K562 (cell line): ENCODE results near the gene SLC7A8. TPM values are rescaled to one million over a fixed set of nuclear protein-coding genes. Genes with fewer than 3 reads are reported as not detected.

Experiments used
- ATAC-seq: fragments of 200-7000 bp; cut with Tn5 transposase; 3 replicates; pipeline ENCODE4 v1.9.1; 2020; ENCODE audit warnings: moderate library complexity
- BruUV-seq: library from RNA; stranded (reverse); fragments of 400-500 nt; replicated peaks from 2 replicates; lab custom pipeline; 2021; lab: Mats Ljungman, UMichigan
- CTCF ChIA-PET: fragments of 300-600 bp; formaldehyde crosslinking; extraction: SDS; loops from one replicate; lab custom pipeline; 2021; ENCODE audit warnings: low intra/inter-chr PET ratio; lab: Yijun Ruan, JAX
- POLR2A ChIA-PET: fragments of 300-600, 350-650 bp; sonication (Branson Sonifier 250); formaldehyde crosslinking; extraction: SDS; loops from one replicate; lab custom pipeline; 2021; ENCODE audit warnings: antibody characterized with exemption, inconsistent platforms; lab: Yijun Ruan, JAX
- DNase-seq, 4 experiments: peaks; one replicate each; pipeline versions ENCODE4 v3.0.0 to v3.0.0-alpha.2; 2011 to 2018; ENCODE audit warnings: low spot score in 3 of 4, mixed read lengths in 3 of 4; ENCODE audit errors: extremely low read depth in 1 of 4
- FAIRE-seq: peaks from 2 replicates; lab custom pipeline; 2011; peaks lifted over from hg19 to GRCh38; lab: Jason Lieb, UNC
- H2AFZ ChIP-seq: 2 replicates; pipeline ENCODE4 v1.6.0; 2011; ENCODE audit warnings: low read depth, low read length, control low read depth, inconsistent platforms
- H3K27ac ChIP-seq: fragments of 200-600 bp; 3 replicates; pipeline ENCODE4 v1.8.0; 2011; ENCODE audit warnings: low read depth, mild to moderate bottlenecking, control low read depth, inconsistent platforms, low read length, moderate library complexity, mixed read lengths; ENCODE audit errors: extremely low read depth
- H3K27me3 ChIP-seq, 2 experiments: fragments of 300-600 bp in 1 of 2; 2 replicates in 1 of 2; 3 replicates in 1 of 2; pipeline versions ENCODE4 v1.6.0 to v1.8.0; 2011; ENCODE audit warnings: inconsistent platforms in 2 of 2, low read length in 2 of 2, mild to moderate bottlenecking in 1 of 2, mixed read lengths in 1 of 2, moderate library complexity in 1 of 2; ENCODE audit not compliant: control insufficient read depth in 2 of 2, insufficient read depth in 2 of 2
- H3K36me3 ChIP-seq: fragments of 300-600 bp; 3 replicates; pipeline ENCODE4 v1.8.0; 2011; ENCODE audit warnings: mild to moderate bottlenecking, low read length, inconsistent platforms; ENCODE audit not compliant: control insufficient read depth, insufficient read depth
- H3K4me1 ChIP-seq, 2 experiments: fragments of 200-600 bp in 1 of 2; replicated peaks in 1 of 2; 2 replicates in 1 of 2; 3 replicates in 1 of 2; pipeline versions ENCODE4 v1.5.1 to v1.8.0; 2011; ENCODE audit warnings: inconsistent platforms in 2 of 2, low read length in 2 of 2, mild to moderate bottlenecking in 1 of 2, mixed read lengths in 1 of 2, moderate library complexity in 1 of 2; ENCODE audit not compliant: control insufficient read depth in 2 of 2, insufficient read depth in 2 of 2
- H3K4me2 ChIP-seq: 2 replicates; pipeline ENCODE4 v1.6.1; 2011; ENCODE audit warnings: low read length, control low read depth, inconsistent platforms, mixed read lengths; ENCODE audit not compliant: insufficient read depth
- H3K4me3 ChIP-seq: fragments of 200-600 bp; sonication (generic), shearing (Covaris generic); 2 replicates; pipeline ENCODE4 v1.5.1; 2016; ENCODE audit warnings: control low read depth, inconsistent platforms
- H3K79me2 ChIP-seq: fragments of 200-600 bp; 3 replicates; pipeline ENCODE4 v1.8.0; 2011; ENCODE audit warnings: low read length, inconsistent platforms; ENCODE audit not compliant: control insufficient read depth, insufficient read depth
- H3K9ac ChIP-seq, 2 experiments: 2 replicates each; pipeline versions ENCODE4 v1.6.0 to v1.6.1; 2011; ENCODE audit warnings: low read depth in 2 of 2, low read length in 2 of 2, control low read depth in 1 of 2, inconsistent platforms in 1 of 2, mild to moderate bottlenecking in 1 of 2, mixed read lengths in 1 of 2; ENCODE audit not compliant: insufficient read depth in 1 of 2
- H3K9me1 ChIP-seq: one replicate; pipeline ENCODE4 v1.6.0; 2011; ENCODE audit warnings: inconsistent platforms, mild to moderate bottlenecking, low read length, moderate library complexity; ENCODE audit not compliant: control insufficient read depth, insufficient read depth
- H3K9me3 ChIP-seq: replicated peaks from 2 replicates; pipeline ENCODE4 v1.5.1; 2011; ENCODE audit warnings: low read depth, low read length, inconsistent platforms; ENCODE audit not compliant: control insufficient read depth, insufficient read depth
- H4K20me1 ChIP-seq: replicated peaks from 2 replicates; pipeline ENCODE4 v1.6.1; 2011; ENCODE audit warnings: low read length, inconsistent platforms, mixed read lengths; ENCODE audit not compliant: control insufficient read depth, insufficient read depth
- E2F8 ChIP-seq: fragments of 450-650 bp; IDR thresholded peaks from 2 replicates; pipeline ENCODE4 v1.7.1; 2018; ENCODE audit warnings: mild to moderate bottlenecking, low read depth; ENCODE audit not compliant: partially characterized antibody
- GATAD2A ChIP-seq: fragments of 450-650 bp; IDR thresholded peaks from 2 replicates; pipeline ENCODE4 v1.6.1; 2017
- NR2C2 ChIP-seq, 2 experiments: fragments of 200-800 bp in 1 of 2; sonication (Bioruptor generic) in 1 of 2; sonication (generic) in 1 of 2; formaldehyde crosslinking in 1 of 2; IDR thresholded peaks; 2 replicates each; pipeline versions ENCODE4 v1.6.1 to v1.8.0; 2016 to 2022; ENCODE audit warnings: mild to moderate bottlenecking in 1 of 2, missing compliant biosample characterization in 1 of 2, missing genetic modification characterization in 1 of 2, missing genetic modification reagents in 1 of 2
- PHF20 ChIP-seq: fragments of 450-650 bp; IDR thresholded peaks from 2 replicates; pipeline ENCODE4 v1.6.1; 2018; ENCODE audit not compliant: partially characterized antibody
- ZFP1 ChIP-seq: fragments of 450-650 bp; formaldehyde crosslinking; IDR thresholded peaks from 2 replicates; pipeline ENCODE4 v1.4.0; 2020; ENCODE audit warnings: mild to moderate bottlenecking, mixed read lengths
- ZFP30 ChIP-seq: fragments of 250-450 bp; sonication (Bioruptor Pico); IDR thresholded peaks from 2 replicates; pipeline ENCODE4 v1.8.0; 2022; ENCODE audit warnings: moderate library complexity, mild to moderate bottlenecking, inconsistent platforms, borderline replicate concordance
- WGBS: fragments of 100-300 bp; shearing (Covaris generic); methylation state at CpG from one replicate; pipeline ENCODE4 v1.1.6; 2016; ENCODE audit warnings: low coverage, mixed read lengths; ENCODE audit not compliant: insufficient coverage; ENCODE audit errors: missing lambda C conversion rate; 5-methylcytosine and 5-hydroxymethylcytosine counted together
- in situ Hi-C: fragments of 300-500 bp; cut with MboI; formaldehyde crosslinking; loops from 4 replicates; pipeline ENCODE4 v1.15.0; 2018; ENCODE audit warnings: inconsistent platforms, mixed read lengths
- intact Hi-C: fragments of 100-400 bp; cut with micrococcal nuclease; formaldehyde crosslinking; loops from 2 replicates; pipeline ENCODE4 v1.14.2; 2022
- polyA plus RNA-seq, 8 experiments: library from polyadenylated mRNA; depleted of rRNA in 4 of 8; stranded (reverse) in 5 of 8; unstranded in 3 of 8; fragments of >200 nt; fragmentation: Nextera tagmentation in 2 of 8; fragmentation: Illumina TruSeq in 1 of 8; extraction: Ambion mirVana in 2 of 8; extraction: Trizol in 1 of 8; gene quantifications; 2 replicates each; pipeline versions ENCODE4 v1.2.1 to v1.2.3, GENCODE V29; 2011 to 2014; ENCODE audit warnings: inconsistent platforms in 1 of 8, missing spikeins in 1 of 8
- total RNA-seq, 7 experiments: library from RNA; depleted of rRNA in 6 of 7; stranded (reverse); fragments of >200 nt in 6 of 7; fragmentation: Illumina TruSeq in 2 of 7; extraction: Trizol in 2 of 7; gene quantifications; 2 replicates each; pipeline versions ENCODE4 v1.2.1 to v1.2.3, GENCODE V29; 2011 to 2021; ENCODE audit warnings: low replicate concordance in 1 of 7

SLC7A8 gene
- total and polyA plus RNA-seq, 9 of the 15 experiments (the other 6 are each of a cell fraction or from before 2014, with no cell fraction given), result 2.0 to 33.0 (median 6.0) TPM

GRCh38 chr14:23095196-23096108, 88.0 kb downstream of the SLC7A8 start, which contains the start of gene C14orf119:
Gene C14orf119 (plus strand): TSS chr14:23095505. CDS start chr14:23097659, 2,154 bp downstream.
- Histone ChIP-seq H3K36me3 (peaks cover 57% of the 10 kb centered on the region), H3K4me2 (peak within 1 kb of the TSS; percentile 90), H4K20me1 (peaks cover 16% of the 10 kb centered on the region), H3K9me1 (no peaks in the 10 kb centered on the region), H3K27ac (peak within 1 kb of the TSS; percentile 98), H3K9me3 (no peaks in the 10 kb centered on the region), H3K4me3 (peak within 1 kb of the TSS; percentile 83), H3K9ac (peak within 1 kb of the TSS; percentile 98 to 100), H2AFZ (peak within 1 kb of the TSS; percentile 100), H3K27me3 (no peaks in the 10 kb centered on the region), H3K79me2 (peaks cover 76% of the 10 kb centered on the region), H3K4me1 (peaks cover 8 to 29% of the 10 kb centered on the region in 2 experiments; a peak in 4 of 5 replicates)
- FAIRE-seq (peak; percentile 98), DNase-seq (peak; percentile 88 to 99 (median 96)), ATAC-seq (peak; percentile 91)
- under 1% methylated on average over 46 of the region's 46 CpGs for WGBS
- intact Hi-C loops (loop anchor here (2.0 kb wide), 1 partner anchor 17 kb away; no protein-coding TSS in a partner anchor), in situ Hi-C loops (no loop called here)
- POLR2A ChIA-PET, result interaction anchor here (0.6 to 3.0 kb wide), 34 partner anchors 9 to 449 kb away, joined by 3 to 34 read pairs (median 4); partner anchors contain the start of genes CIROP, HAUS4, HOMEZ and IL25
- CTCF ChIA-PET, result interaction anchor here (1.3 kb wide), 1 partner anchor 18 kb away, joined by 5 read pairs; no protein-coding TSS in a partner anchor
- TSS peak; percentile 73 for BruUV-seq
- TF ChIP-seq GATAD2A (0 out of 2 replicates have a peak, but pooled peaks have one; percentile 57), PHF20 (peak; percentile 49), E2F8 (peak; percentile 23), ZFP1 (CRISPR knock-in tag) (no peak), ZFP30 (CRISPR knock-in tag) (no peak), NR2C2 (CRISPR knock-in tag; IDR thresholded peaks at IDR 0.05) (no peak), NR2C2 (tag; IDR thresholded peaks at IDR 0.05) (peak; percentile 90; the same call in 1 of the 2 replicates)
